PC-3 (cell line): ENCODE measurements around the gene PGS1. TPM values are rescaled to one million over a fixed set of nuclear protein-coding genes. Genes with fewer than 3 reads are reported as not detected.

ENCODE experiments used
- ATAC-seq: fragments of 200-7000 bp; cut with Tn5 transposase; 2 replicates; pipeline ENCODE4 v1.9.1; 2020; ENCODE audit warnings: mild to moderate bottlenecking, moderate library complexity
- BruUV-seq: library from RNA; stranded (reverse); fragments of 400-500 nt; replicated peaks from 2 replicates; lab custom pipeline; 2021; lab: Mats Ljungman, UMichigan
- CTCF ChIA-PET: fragments of 300-600 bp; sonication (Branson Sonifier 250); formaldehyde crosslinking; loops from one replicate; lab custom pipeline; 2022; ENCODE audit warnings: antibody characterized with exemption; lab: Charles Lee
- POLR2A ChIA-PET: fragments of 300-600 bp; sonication (Branson Sonifier 250); formaldehyde crosslinking; loops from one replicate; lab custom pipeline; 2022; ENCODE audit warnings: antibody characterized with exemption; ENCODE audit not compliant: unreplicated experiment; lab: Charles Lee
- DNase-seq: peaks from one replicate; pipeline ENCODE4 v3.0.0-alpha.2; 2015
- H2AFZ ChIP-seq: fragments of 300-600 bp; sonication (generic); 2 replicates; pipeline ENCODE4 v1.6.0; 2016; ENCODE audit warnings: antibody characterized with exemption, low read length
- H3F3A ChIP-seq: fragments of 300-600 bp; sonication (generic); one replicate; pipeline ENCODE4 v1.6.0; 2017; ENCODE audit warnings: antibody characterized with exemption, low read length, control low read depth, mild to moderate bottlenecking; ENCODE audit not compliant: unreplicated experiment
- H3K27ac ChIP-seq: fragments of 300-600 bp; sonication (generic); 2 replicates; pipeline ENCODE4 v1.5.1; 2016; ENCODE audit warnings: mild to moderate bottlenecking, low read length
- H3K27me3 ChIP-seq: fragments of 300-600 bp; sonication (generic); 2 replicates; pipeline ENCODE4 v1.6.1; 2016; ENCODE audit warnings: low read length, mixed read lengths
- H3K36me3 ChIP-seq: fragments of 300-600 bp; sonication (generic); 2 replicates; pipeline ENCODE4 v1.6.1; 2016; ENCODE audit warnings: low read depth, mixed run types, low read length, mixed read lengths
- H3K4me1 ChIP-seq: fragments of 300-600 bp; sonication (generic); 2 replicates; pipeline ENCODE4 v1.5.1; 2016; ENCODE audit warnings: low read length; ENCODE audit not compliant: insufficient read depth
- H3K4me2 ChIP-seq: fragments of 300-600 bp; sonication (generic); 2 replicates; pipeline ENCODE4 v1.6.0; 2016; ENCODE audit warnings: low read length
- H3K4me3 ChIP-seq: fragments of 300-600 bp; sonication (generic); 2 replicates; pipeline ENCODE4 v1.5.1; 2016; ENCODE audit warnings: mild to moderate bottlenecking, low read length, mixed read lengths
- H3K79me2 ChIP-seq: fragments of 300-600 bp; sonication (generic); 2 replicates; pipeline ENCODE4 v1.6.1; 2017; ENCODE audit warnings: low read length, mixed read lengths
- H3K9ac ChIP-seq: fragments of 300-600 bp; sonication (generic); 2 replicates; pipeline ENCODE4 v1.6.0; 2016; ENCODE audit warnings: mild to moderate bottlenecking, low read length
- H3K9me2 ChIP-seq: fragments of 300-600 bp; sonication (generic); replicated peaks from 2 replicates; pipeline ENCODE4 v1.6.1; 2016; ENCODE audit warnings: mixed run types, low read length, mixed read lengths
- H3K9me3 ChIP-seq: fragments of 300-600 bp; sonication (generic); 2 replicates; pipeline ENCODE4 v1.6.1; 2016; ENCODE audit warnings: low read length, mixed read lengths
- H4K20me1 ChIP-seq: fragments of 300-600 bp; sonication (generic); 2 replicates; pipeline ENCODE4 v1.6.1; 2016; ENCODE audit warnings: low read length, mixed read lengths
- EZH2 ChIP-seq: fragments of 300-600 bp; sonication (generic); IDR thresholded peaks from one replicate; pipeline ENCODE4 v1.6.1; 2017; ENCODE audit warnings: antibody characterized with exemption, mild to moderate bottlenecking, low read length; ENCODE audit not compliant: unreplicated experiment
- EZH2phosphoT487 ChIP-seq: fragments of 300-600 bp; sonication (generic); IDR thresholded peaks from 2 replicates; pipeline ENCODE4 v1.6.1; 2018; ENCODE audit warnings: mild to moderate bottlenecking, antibody characterized with exemption, low read length, borderline replicate concordance
- intact Hi-C: fragments of 100-400 bp; cut with micrococcal nuclease; formaldehyde crosslinking; loops from 2 replicates; pipeline ENCODE4 v1.9.0; 2023
- total RNA-seq: library from RNA; depleted of rRNA; stranded (reverse); fragments of >200 nt; gene quantifications from 2 replicates; pipeline ENCODE4 v1.2.3, GENCODE V29; 2014
- TF ChIP-seq, protein P1 (sequence below): fragments of 300-600 bp; sonication (generic); conservative IDR thresholded peaks from 2 replicates; pipeline ENCODE4 v1.5.1; 2017; ENCODE audit warnings: antibody characterized with exemption, low read depth, mild to moderate bottlenecking, low read length

The PGS1 gene
- total RNA-seq, 1 experiment from 2014 or later, result 47.0 TPM

DNA sequence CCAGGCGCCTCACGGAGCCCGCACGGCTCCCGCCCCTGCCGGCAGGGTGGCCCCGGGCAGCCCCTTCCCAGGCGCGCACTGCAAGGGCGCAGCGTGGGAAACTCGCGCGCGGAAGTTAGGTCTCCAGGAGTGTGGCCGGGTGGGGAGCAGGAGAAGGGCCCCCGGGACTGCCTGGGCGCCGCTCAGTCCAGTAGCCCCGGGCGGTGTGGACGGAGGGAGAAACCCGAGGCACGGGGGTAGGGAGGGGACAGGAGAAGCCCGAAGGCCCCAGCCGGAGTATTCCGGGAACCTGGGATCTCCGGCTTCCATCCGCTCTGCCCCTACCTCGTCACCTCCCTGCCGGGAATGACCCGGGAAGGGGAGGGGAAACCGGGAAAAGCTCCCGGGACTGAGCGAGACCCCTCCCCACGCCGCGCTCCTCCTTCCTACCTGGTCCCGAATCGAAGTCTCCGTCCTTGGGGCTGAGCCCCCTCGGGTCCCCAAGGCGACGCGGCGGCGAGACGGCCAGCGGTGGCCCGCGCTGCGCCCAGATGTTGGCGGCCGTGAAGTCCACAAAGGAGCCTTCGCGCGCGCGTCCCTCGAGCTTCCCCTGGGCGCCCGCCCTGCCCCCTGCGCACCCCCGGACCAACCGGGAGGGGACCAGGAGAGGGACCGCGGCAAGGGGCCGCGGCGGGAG is 19.0 kb upstream of the PGS1 start:
- peak; percentile 10 for ATAC-seq
- H3K4me3 ChIP-seq, result peak overlapping the region; percentile 84
- H3F3A ChIP-seq, result no peaks in the 10 kb centered on the region
- no peaks in the 10 kb centered on the region for H3K9me3 ChIP-seq
- intact Hi-C loops, result no loop called here
- H3K36me3 ChIP-seq, result peaks cover 13% of the 10 kb centered on the region
- H3K9me2 ChIP-seq, result no peaks in the 10 kb centered on the region
- DNase-seq, result no peak
- CTCF ChIA-PET, result interaction anchor here (2.1 kb wide), 1 partner anchor 109 kb away, joined by 9 read pairs; no protein-coding TSS in a partner anchor
- H2AFZ ChIP-seq, result no peak overlapping the region
- peaks cover 34% of the 10 kb centered on the region for H3K4me1 ChIP-seq
- H3K27ac ChIP-seq, result peak overlapping the region; percentile 38
- H4K20me1 ChIP-seq, result peaks cover 29% of the 10 kb centered on the region
- no peaks in the 10 kb centered on the region for H3K27me3 ChIP-seq
- peak overlapping the region; percentile 84 for H3K4me2 ChIP-seq
- H3K79me2 ChIP-seq, result peaks cover 51% of the 10 kb centered on the region
- no TSS peak for BruUV-seq
- H3K9ac ChIP-seq, result peak overlapping the region; percentile 88
- TF ChIP-seq, protein P1, sequence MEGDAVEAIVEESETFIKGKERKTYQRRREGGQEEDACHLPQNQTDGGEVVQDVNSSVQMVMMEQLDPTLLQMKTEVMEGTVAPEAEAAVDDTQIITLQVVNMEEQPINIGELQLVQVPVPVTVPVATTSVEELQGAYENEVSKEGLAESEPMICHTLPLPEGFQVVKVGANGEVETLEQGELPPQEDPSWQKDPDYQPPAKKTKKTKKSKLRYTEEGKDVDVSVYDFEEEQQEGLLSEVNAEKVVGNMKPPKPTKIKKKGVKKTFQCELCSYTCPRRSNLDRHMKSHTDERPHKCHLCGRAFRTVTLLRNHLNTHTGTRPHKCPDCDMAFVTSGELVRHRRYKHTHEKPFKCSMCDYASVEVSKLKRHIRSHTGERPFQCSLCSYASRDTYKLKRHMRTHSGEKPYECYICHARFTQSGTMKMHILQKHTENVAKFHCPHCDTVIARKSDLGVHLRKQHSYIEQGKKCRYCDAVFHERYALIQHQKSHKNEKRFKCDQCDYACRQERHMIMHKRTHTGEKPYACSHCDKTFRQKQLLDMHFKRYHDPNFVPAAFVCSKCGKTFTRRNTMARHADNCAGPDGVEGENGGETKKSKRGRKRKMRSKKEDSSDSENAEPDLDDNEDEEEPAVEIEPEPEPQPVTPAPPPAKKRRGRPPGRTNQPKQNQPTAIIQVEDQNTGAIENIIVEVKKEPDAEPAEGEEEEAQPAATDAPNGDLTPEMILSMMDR, result no peak
- TF ChIP-seq EZH2phosphoT487 (no peak), EZH2 (no peak)
- POLR2A ChIA-PET, result interaction anchor here (0.5 kb wide), 1 partner anchor 26 kb away, joined by 7 read pairs; no protein-coding TSS in a partner anchor

GRCh38 chr17:78359997-78360370 is 18.5 kb upstream of the PGS1 start, which contains the start of gene SOCS3:
Gene SOCS3, minus strand, starts transcription at chr17:78360077. Its CDS starts 982 bp downstream, at chr17:78359095.
- TF ChIP-seq, protein P1, result no peak
- TF ChIP-seq EZH2phosphoT487, result no peak; the same call in 1 of the 2 replicates
- ChIA-PET CTCF (interaction anchor here (1.3 to 2.3 kb wide), 3 partner anchors 32 to 109 kb away, joined by 7 to 20 read pairs (median 9); no protein-coding TSS in a partner anchor), POLR2A (interaction anchor here (0.5 to 0.9 kb wide), 2 partner anchors 25 to 46 kb away, joined by 3 to 7 read pairs; no protein-coding TSS in a partner anchor)
- peak; percentile 78 for ATAC-seq
- H3K9me2 ChIP-seq, result no peaks in the 10 kb centered on the region
- H2AFZ ChIP-seq, result peak within 1 kb of the TSS; percentile 86
- no peaks in the 10 kb centered on the region for H3F3A ChIP-seq
- intact Hi-C loops, result loop anchor here (1.0 to 2.0 kb wide), 7 partner anchors 18 to 71 kb away; partner anchors contain the start of gene PGS1
- peaks cover 49% of the 10 kb centered on the region for H3K79me2 ChIP-seq
- peak; percentile 99 for DNase-seq
- peaks cover 34% of the 10 kb centered on the region for H3K4me1 ChIP-seq
- H3K27me3 ChIP-seq, result no peaks in the 10 kb centered on the region
- H3K27ac ChIP-seq, result peak within 1 kb of the TSS; percentile 74
- peaks cover 13% of the 10 kb centered on the region for H3K36me3 ChIP-seq
- H3K4me2 ChIP-seq, result peak within 1 kb of the TSS; percentile 99
- peak within 1 kb of the TSS; percentile 84 for H3K4me3 ChIP-seq
- no peaks in the 10 kb centered on the region for H3K9me3 ChIP-seq
- no TSS peak for BruUV-seq
- peaks cover 29% of the 10 kb centered on the region for H4K20me1 ChIP-seq
- H3K9ac ChIP-seq, result peak within 1 kb of the TSS; percentile 88
